Measurements from ENCODE around the gene TM4SF4. TPM values are rescaled to one million over a fixed set of nuclear protein-coding genes. Genes with fewer than 3 reads are reported as not detected.
A peak's percentile ranks its signal among the peaks of the same experiment; 100 is the strongest.

TM4SF4 gene
- total RNA-seq, 1 donor from 2014 or later = not detected

DNA sequence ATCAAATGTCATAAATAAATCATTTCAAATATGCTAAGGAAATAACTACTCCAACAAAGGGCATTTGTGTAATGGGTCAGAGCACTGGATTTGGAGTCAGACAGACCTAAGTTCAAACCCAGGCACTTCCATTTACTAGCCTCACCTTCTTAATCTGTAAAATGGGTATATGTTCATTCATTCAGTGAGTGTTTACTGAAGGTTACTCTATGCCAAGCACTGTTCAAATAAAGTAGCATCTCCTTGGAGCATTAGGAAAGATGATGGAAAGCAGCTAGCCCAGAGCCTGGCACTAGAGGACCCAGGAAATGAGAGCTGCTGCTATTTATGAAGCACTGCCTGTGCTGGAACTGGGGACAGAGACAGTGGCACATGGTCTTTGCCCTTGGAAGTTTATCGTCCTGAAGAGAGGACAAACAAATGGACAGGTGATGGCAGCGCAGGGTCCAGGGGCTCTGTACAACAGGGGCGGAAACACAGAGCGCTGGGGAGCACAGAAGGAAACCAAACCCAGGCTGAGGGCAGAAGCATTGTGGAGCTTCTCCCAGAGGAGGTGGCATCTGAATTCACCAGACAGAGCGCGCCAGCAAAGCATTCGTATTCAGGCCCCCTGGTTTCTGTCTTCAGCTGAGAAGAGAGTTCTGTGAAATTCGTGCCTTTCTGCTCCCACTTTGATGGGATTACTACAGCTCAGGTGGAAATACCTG is 19.0 kb downstream of the TM4SF4 start:
- H3K27me3 ChIP-seq (ENCODE audit: low read depth) = peaks cover 13% of the 10 kb centered on the region
- no peak for DNase-seq
- TF ChIP-seq, protein P1, sequence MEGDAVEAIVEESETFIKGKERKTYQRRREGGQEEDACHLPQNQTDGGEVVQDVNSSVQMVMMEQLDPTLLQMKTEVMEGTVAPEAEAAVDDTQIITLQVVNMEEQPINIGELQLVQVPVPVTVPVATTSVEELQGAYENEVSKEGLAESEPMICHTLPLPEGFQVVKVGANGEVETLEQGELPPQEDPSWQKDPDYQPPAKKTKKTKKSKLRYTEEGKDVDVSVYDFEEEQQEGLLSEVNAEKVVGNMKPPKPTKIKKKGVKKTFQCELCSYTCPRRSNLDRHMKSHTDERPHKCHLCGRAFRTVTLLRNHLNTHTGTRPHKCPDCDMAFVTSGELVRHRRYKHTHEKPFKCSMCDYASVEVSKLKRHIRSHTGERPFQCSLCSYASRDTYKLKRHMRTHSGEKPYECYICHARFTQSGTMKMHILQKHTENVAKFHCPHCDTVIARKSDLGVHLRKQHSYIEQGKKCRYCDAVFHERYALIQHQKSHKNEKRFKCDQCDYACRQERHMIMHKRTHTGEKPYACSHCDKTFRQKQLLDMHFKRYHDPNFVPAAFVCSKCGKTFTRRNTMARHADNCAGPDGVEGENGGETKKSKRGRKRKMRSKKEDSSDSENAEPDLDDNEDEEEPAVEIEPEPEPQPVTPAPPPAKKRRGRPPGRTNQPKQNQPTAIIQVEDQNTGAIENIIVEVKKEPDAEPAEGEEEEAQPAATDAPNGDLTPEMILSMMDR (IDR thresholded peaks at IDR 0.05; ENCODE audit: borderline replicate concordance) = no peak
- intact Hi-C loops (cut with micrococcal nuclease) = no loop called here
- H3K4me3 ChIP-seq = no peak overlapping the region
- H3K36me3 ChIP-seq = no peaks in the 10 kb centered on the region
- no peaks in the 10 kb centered on the region for H3K4me1 ChIP-seq
- no peak overlapping the region for H3K27ac ChIP-seq (replicated peaks)
- no peaks in the 10 kb centered on the region for H3K9me3 ChIP-seq (replicated peaks)

DNA sequence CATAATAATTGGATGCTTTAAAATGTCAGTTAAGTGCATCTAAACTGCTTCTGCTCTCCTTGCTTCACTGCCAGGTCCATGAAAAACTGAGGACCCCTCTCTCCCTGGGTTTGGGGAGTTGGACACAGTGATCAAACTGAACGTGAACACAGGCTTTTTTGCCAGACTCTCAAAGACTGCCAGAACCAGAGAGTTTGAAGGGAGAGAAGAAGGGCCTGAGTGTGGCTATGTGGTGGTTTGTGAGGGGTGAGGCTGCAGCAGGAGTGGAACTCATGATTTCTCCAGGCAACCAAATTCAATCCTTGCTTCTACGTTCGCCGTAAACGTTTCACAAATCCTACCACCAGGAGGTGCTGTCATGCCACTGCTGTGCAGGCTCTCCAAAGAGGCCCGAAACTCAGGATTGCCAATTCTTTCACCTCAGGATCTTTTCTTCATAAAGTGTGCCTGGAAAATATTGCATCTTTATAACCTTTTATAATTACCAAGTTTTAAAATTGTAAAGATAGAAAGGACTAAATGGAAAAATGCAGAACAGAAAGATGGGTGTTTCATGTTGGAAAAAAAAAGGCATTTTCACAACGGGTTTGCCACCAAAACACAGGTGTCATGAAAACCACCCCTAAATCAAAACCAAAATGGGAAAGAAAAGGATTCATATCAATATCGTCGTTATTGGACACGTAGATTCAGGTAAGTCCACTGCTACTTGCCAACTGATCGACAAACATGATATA is 19.7 kb downstream of the TM4SF4 start:
- no peak overlapping the region for H3K4me3 ChIP-seq

DNA sequence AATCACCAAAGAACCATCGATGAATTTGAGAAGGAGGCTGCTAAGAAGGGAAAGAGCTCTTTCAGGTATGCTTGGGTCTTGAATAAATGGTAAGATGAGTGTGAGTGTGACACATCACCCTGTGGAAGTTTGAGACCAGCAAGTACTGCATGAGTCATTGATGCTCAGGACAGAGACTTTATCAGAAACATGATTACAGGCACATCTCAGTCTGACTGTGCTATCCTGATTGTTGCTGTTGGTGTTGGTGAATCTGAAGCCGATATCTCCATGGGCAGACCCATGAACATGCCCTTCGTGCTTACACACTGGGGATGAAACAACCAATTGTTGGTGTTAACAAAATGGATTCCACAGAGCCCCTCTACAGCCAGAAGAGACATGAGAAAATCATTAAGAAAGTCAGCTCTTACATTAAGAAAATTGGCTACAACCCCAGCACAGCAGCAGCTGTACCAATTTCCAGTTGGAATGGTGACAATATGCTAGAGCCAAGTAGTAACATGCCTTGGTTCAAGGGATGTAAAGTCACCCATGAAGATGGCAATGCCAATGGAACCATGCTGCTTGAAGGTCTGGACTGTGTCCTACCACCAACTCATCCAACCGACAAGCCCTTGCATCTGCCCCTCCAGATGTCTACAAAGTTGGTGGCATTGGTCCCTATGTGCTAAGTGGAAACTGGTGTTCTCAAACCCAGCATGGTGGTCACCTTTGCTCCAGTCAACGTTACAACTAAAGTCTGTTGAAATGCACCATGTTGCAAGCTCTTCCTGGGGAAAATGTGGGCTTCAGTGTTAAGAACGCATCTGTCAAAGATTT is 20.5 kb downstream of the TM4SF4 start:
- intact Hi-C loops (cut with micrococcal nuclease) = no loop called here
- Histone ChIP-seq H3K4me3 (no peak overlapping the region), H3K27me3 (ENCODE audit: low read depth) (peaks cover 13% of the 10 kb centered on the region), H3K9me3 (replicated peaks) (no peaks in the 10 kb centered on the region), H3K4me1 (no peaks in the 10 kb centered on the region), H3K27ac (replicated peaks) (no peak overlapping the region), H3K36me3 (no peaks in the 10 kb centered on the region)
- TF ChIP-seq, protein P1 (IDR thresholded peaks at IDR 0.05; ENCODE audit: borderline replicate concordance) = no peak
- DNase-seq = no peak

More for the DNA sequence above, 19.7 kb downstream of the TM4SF4 start:
- Histone ChIP-seq H3K9me3 (replicated peaks) (no peaks in the 10 kb centered on the region), H3K4me1 (no peaks in the 10 kb centered on the region), H3K27ac (replicated peaks) (no peak overlapping the region), H3K27me3 (ENCODE audit: low read depth) (peaks cover 13% of the 10 kb centered on the region), H3K36me3 (no peaks in the 10 kb centered on the region)
- TF ChIP-seq, protein P1 (IDR thresholded peaks at IDR 0.05; ENCODE audit: borderline replicate concordance) = peak; percentile 85
- DNase-seq = no peak
- intact Hi-C loops (cut with micrococcal nuclease) = no loop called here

DNA sequence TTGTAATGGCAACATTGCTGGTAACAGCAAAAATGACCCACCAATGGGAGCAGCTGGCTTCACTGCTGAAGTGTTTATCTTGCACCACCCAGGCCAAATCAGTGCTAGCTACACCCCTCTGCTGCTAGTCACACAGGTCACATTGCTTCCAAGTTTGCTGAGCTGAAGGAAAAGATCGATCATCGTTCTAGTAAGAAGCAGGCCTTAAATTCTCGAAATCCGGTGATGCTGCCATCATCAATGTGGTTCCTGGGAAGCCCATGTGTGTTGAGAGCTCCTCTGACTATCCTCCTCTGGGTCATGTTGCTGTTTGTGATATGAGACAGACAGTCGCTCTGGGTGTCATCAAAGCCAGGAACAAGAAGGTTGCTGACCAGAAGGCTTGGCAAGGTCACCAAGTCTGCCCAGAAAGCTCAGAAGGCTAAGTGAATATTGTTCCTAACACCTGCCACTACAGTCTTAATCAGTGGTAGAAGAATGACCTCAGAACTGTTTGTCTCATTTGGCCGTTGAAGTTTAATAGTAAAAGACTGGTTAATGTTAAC is 21.2 kb downstream of the TM4SF4 start:
- no peaks in the 10 kb centered on the region for H3K4me1 ChIP-seq
- no peak overlapping the region for H3K27ac ChIP-seq (replicated peaks)
- no peaks in the 10 kb centered on the region for H3K9me3 ChIP-seq (replicated peaks)
- H3K36me3 ChIP-seq = no peaks in the 10 kb centered on the region
- TF ChIP-seq, protein P1 (IDR thresholded peaks at IDR 0.05; ENCODE audit: borderline replicate concordance) = no peak
- no peak for DNase-seq
- peaks cover 13% of the 10 kb centered on the region for H3K27me3 ChIP-seq (ENCODE audit: low read depth)
- no peak overlapping the region for H3K4me3 ChIP-seq
- intact Hi-C loops (cut with micrococcal nuclease) = no loop called here

DNA sequence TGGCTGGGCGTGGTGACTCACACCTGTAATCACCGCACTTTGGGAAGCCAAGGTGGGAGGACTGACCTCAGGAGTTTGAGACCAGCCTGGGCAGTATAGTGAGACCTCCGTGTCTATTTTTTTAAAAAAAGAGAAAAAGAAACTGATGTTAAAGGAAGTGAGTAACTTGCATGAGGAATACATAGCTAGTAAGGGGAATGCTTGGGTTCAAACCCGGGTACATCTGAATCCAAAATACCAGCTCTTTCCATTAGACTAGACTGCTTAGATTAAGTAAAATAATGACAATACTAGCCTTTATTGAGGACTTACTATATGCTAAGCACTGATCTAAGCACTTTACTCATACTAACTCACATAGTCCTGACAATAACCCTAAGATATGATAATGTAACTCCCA is 22.4 kb downstream of the TM4SF4 start:
- intact Hi-C loops (cut with micrococcal nuclease) = no loop called here
- TF ChIP-seq, protein P1 (IDR thresholded peaks at IDR 0.05; ENCODE audit: borderline replicate concordance) = no peak
- Histone ChIP-seq H3K4me1 (no peaks in the 10 kb centered on the region), H3K36me3 (no peaks in the 10 kb centered on the region), H3K27ac (replicated peaks) (no peak overlapping the region), H3K9me3 (replicated peaks) (no peaks in the 10 kb centered on the region), H3K4me3 (no peak overlapping the region), H3K27me3 (ENCODE audit: low read depth) (peaks cover 11% of the 10 kb centered on the region)
- DNase-seq = no peak

Data from left ventricle myocardium inferior (tissue), 1 donor.